Medulla oblongata (tissue), 1 donor: ENCODE data around the gene FGD5.
A peak's percentile ranks its signal among the peaks of the same experiment; 100 is the strongest.

Source experiments
- DNase-seq: peaks from one replicate; pipeline ENCODE4 v3.0.0-alpha.2; 2015; ENCODE audit errors: extremely low spot score

Gene FGD5

DNA sequence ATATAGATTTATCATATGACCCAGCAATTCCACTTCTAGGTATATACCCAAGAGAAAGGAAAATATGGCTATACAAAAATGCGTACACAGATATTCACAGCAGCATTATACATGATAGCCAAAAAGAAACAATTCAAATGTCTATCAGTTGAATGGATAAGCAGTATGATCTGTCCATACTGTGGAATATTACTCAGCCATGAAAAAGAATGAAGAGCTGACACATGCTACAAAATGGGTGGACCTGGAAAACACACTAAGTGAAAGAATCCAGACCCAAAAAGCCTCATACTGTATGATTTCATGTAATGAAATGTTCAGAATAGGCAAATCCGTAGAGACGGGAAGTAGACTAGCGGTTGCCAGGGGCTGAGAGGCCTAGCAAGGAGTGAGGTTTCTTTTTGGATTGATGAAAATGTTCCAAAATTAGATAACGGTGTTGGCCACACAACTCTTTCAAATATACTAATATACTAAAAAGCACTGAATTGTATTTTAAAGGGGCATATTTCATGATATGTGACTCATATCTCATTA lies 33.4 kb downstream of the FGD5 start:
- no peak for DNase-seq

DNA sequence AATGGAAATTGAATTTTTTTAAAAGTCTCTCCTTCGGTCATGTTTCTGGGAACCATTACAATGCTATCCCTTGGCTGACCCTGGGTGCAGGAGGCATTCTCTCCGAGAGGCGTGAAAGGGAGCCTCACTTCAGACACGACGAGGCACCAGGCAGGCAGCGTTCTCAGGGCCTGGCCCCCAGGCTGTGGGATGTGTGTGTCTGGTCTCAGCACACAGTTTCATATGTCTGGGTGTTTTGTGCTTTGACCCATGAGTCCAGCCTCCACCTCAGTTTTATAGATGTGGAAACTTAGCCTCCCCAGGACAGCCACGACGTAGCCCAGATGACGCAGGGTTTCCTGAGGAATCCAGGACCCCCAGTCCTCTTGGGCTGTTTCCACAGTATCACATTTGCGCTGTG lies 34.0 kb downstream of the FGD5 start:
- no peak for DNase-seq

DNA sequence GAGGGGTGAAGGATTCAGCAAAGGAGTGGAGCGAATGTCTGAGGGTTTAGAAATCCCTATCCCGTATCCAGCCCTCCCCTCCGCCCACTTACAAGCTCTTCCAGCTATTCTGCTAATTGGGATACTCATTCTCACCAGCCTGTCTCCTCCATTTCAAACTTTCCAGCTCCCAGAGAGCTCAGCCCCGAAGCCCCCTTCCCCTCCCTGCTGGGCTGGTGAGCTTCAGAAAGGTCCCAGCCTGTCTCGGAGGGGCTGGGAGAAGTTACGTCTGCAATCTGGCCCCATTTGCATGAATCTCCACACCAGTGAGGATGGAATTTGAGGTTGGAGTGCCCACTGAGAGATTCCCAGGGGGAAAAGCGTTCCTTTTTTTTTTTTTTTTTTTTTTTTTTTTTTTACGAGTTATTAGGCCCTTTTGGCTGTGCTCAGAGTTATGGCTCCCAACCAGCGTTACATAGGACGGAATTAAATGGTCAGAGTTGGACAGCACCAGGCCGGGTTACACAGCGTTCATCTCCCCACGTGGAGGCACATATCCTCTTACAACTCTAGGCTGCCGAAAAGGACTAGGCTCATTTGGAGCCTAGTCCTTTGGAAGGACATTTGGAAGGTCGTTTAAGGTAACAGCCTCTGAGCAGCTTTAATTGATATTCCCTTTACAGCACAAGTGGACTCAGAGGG lies 34.6 kb downstream of the FGD5 start:
- no peak for DNase-seq

- no peak for DNase-seq
These were observed 38.7 kb downstream of the FGD5 start for GRCh38 chr3:14857506-14857905.

DNA sequence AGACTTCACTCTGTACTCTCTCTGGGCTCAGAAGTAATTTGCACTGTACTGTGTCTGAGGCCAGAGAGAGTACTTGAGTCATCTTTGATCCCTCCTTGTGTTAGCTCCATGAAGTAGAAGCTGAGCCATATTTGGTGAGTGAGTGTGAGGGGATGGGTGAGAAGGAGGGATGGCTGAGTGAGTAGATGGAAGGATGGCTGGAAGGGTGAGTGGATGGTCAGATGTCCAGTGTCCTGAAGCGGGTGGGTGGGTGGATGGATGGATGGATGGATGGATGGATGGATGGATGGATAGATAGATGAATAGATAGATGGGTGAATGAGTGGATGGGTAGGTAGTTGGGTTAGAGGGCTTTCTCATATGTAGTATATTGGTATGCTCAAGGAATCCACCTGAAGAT lies 39.3 kb downstream of the FGD5 start:
- DNase-seq, result no peak

DNA sequence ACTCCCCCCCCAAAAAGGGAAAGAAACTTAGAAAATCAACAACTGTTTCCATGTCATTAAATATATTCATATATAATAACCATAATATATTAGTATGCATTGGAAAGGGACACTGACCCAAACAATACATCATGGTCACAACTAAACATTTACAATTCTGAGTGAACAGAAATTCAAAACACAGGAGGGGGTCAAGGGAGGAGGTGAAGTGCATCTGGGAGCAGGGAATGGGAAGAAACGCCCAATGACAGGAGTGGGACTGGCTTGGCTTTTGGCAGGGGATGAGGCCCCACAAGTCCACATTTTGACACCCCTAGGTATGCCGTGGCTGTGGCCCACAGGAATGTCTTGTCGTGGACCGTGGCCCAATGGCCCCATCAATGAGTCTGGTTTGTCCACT lies 41.1 kb downstream of the FGD5 start:
- no peak for DNase-seq

DNA sequence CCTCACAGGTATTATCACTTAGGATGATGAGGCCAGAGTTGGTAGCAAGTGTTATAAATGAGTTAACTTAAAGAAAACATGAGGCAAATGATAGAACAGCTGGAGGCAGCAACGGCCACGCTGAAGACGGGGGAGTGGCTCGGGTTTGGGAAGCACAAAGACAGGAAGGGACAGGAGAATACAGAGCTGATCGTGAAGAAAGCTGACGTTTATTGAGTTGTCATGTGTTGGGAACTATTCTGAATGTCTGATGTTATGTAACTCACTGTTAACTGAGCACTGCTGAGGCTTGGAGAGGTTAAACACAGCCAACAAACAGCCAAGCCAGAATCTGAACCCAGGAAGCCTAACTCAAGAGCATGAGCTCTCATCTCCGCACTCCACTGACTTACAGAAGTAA lies 42.3 kb downstream of the FGD5 start:
- peak; percentile 5 for DNase-seq

DNA sequence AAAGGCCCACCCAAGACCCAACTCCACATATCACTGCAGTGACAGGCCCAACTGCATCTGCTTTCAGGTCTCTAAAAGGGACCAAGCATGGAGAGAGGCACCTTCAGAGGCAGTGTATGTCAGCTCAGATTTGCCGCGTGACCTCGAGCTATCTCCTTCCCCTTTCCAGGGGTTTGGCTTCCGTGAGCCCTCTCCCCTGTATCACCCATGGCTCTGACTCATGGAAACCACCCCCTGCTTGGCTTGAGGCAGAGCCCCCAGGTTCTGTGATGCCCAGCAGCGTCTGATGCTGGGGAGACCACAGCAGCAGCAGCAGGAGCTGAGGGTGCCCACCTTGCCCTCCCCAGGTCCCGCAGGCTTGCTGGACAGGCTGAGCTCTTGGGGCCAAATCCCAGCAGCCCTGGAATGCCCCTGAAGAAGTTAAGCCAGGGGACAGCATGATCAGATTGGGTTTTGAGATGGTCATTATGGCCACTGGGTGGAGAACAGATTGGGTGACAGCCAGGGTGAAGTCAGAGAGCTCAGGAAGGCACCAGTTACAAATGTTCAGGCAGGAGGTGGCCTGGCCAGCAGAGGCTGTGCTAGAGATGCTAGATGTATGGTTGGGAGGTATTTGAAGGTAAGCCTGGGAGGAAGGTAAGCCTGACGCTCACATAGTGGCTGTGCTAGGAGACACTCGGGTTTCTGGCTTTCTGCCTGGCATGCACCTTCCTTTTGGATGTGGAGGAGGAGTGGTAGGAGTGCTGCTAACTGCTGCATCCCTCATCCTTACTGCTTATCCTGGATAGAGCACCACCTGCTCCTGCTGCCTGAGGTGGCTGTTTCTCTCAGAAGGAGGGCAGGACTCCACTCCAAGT lies 42.9 kb downstream of the FGD5 start:
- DNase-seq, result no peak

DNA sequence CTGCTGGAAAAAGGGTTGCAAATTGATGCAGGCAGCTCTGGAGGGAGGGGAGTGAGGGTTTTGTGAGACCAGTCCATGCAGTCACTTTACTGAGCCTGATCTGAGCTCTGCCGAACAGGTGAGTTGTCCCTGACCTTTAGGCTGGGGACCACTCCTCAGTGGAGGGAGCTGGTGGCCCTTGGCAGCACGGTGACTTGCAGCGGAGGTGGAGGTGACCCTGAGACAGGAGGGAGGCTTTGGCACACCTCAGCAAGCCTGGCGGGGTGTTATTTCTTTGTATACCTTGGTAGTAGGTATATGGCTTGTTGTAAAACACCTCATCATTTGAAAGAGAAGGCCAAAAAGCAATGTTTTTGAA lies 43.5 kb downstream of the FGD5 start:
- no peak for DNase-seq

DNA sequence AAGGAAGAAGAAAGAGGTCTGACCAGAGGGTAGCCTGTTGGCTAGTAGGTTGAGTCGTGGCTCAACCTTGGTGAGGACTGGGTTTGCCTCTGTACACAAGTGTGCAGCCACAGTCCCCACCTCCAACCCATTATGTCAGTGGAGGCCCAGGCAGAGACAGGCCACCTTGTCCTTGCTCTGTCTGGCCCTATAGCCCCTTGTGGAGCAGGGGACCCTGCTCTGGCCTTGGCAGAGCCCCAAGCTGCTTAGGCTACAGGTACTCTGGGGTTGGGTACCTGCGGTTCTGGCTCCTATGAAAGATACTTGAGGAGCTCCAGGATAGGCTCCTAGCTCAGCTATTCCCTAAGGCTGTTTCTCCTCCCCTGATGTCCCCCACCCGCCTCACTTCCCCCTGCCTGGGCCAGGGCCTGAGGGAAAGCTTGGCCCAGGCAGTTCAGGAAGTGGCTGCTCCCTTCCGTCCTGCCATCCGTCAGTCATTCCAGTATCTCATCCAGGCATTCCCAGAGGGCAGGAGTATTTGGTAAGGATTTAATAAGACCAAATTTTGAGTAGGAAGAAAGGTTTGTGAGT lies 44.0 kb downstream of the FGD5 start:
- DNase-seq, result no peak

DNA sequence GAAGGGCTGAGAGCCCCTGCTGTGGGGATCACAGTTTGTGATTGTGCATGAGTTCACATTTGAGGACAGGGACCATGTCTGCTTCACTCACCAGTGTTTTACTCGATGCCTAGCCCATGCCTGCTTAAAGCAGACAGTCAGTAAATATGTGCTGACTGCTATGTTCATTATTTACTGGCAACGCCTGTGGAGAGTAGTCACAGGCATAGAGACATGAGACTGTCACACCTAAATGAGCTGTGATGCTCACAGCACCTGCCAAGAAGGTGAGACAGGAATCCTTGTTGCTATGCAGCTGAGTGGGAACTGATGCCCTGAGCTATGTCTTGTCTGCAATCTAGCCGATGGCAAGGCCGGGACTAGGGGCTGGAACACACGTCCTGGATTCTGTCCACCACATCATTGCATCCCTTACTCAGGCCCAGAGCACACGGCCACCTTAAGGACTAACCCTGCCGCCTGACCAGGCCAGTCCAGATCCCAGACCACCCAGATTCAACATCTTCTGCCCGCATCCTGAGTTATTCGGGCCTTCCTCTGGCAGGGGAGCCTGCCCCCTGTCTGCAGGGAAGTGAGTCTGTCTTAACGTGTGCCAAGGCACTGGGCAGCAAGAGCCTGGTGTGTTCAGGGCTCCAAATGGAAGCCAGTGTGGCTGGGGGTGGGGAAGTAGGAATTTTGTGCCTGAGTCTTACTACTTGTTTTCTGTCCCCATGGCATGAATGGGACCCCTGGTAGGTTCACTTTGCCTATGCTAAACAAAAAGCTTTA lies 44.8 kb downstream of the FGD5 start:
- DNase-seq, result no peak

GRCh38 chr3:14864131-14864530 lies 45.4 kb downstream of the FGD5 start:
- DNase-seq, result no peak

GRCh38 chr3:14866627-14867026 lies 47.9 kb downstream of the FGD5 start:
- no peak for DNase-seq

- DNase-seq, result no peak
These were observed 49.3 kb downstream of the FGD5 start for GRCh38 chr3:14867936-14868570.

DNA sequence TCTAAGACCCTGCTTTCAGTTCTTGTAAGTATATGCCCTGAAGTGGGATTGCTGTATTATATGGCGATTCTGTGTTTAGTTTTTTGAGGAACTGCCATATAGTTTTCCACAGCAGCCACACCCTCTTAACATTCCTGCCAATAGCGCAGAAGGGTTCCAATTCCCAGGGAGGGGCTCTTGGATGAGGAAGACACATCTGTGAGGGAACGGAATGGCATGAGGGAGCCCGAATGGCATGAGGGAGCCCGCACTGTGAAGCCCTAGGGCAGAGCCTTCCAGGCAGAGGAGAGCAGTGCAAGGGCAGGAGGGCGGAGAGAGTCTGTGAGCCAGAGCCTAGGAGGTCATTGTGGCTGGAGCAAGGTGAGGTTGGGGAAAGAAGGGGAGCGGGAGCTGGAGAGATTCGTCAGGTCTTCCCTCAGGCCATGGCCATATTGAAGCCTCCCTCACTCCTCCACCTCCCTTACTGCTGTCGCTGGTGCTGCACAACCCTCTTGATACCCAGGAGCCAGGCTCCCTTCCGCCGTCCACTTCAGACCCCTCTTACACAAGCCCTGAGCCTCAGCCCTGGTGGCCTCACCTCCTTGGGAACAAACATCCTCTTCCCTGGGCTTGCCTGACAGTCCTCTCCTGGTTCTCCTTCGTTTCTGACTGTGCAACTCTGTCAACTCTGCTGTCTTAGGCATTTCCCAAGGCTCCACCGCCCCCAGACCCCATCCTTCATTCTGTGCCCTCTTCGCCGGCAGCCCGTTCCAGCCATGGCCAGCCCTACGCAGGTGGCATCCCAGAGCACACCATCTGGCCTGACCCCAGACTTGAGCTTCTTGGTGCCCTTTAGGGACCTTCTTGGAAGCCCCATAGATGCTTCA lies 51.4 kb downstream of the FGD5 start:
- DNase-seq, result no peak

DNA sequence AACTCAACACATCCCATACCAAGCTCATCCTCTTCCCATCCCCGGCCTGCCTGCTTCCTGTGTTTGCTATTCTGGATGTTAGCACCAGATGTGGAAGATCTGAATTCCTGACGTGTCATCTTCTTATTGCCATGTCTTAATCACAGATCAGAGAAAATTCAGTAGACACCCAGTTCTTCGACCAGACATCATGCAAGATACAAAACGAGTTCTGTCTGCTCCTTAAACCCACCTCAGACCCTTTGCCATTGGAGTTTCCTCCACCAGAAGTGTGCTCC lies 52.0 kb downstream of the FGD5 start:
- DNase-seq, result no peak

GRCh38 chr3:14871456-14872200 lies 52.9 kb downstream of the FGD5 start:
- no peak for DNase-seq

- no peak for DNase-seq
These were observed 53.9 kb downstream of the FGD5 start for GRCh38 chr3:14872706-14873105.

DNA sequence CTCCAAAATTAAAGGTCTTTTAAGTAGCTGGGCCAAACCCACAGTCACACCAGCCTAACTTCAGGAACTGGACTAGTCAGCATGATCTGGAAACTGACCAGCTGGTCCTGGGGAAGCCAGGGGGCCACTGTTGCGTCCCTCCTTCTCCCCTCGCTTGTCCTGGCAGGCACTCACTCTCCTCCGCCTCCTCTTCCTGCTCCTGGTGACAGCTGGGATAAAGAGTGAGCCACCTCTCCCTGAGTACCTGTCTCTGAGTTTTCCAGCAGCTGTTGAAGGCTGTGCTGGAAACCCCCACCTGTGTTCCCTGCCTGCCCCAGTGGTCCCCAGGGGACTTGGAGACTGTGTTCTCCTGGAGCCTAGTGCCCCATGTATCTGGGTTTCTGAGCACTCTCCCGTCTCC lies 56.0 kb downstream of the FGD5 start:
- no peak for DNase-seq
